GM19099 (cell line): Measurements from ENCODE around the gene FN1.

Experiments used
- POLR2A ChIP-seq: IDR thresholded peaks from 3 replicates; pipeline ENCODE4 v1.6.1; 2011; ENCODE audit warnings: low read depth; ENCODE audit not compliant: insufficient read length; ENCODE audit errors: extremely low read depth

FN1 gene

GRCh38 chr2:215405722-215406581, 29.9 kb downstream of the FN1 start:
- TF ChIP-seq POLR2A, result no peak

- no peak for TF ChIP-seq POLR2A
Measured at GRCh38 chr2:215404348-215405012, 31.4 kb downstream of the FN1 start.

- TF ChIP-seq POLR2A, result no peak
Measured at GRCh38 chr2:215403441-215404347, 32.2 kb downstream of the FN1 start.

DNA sequence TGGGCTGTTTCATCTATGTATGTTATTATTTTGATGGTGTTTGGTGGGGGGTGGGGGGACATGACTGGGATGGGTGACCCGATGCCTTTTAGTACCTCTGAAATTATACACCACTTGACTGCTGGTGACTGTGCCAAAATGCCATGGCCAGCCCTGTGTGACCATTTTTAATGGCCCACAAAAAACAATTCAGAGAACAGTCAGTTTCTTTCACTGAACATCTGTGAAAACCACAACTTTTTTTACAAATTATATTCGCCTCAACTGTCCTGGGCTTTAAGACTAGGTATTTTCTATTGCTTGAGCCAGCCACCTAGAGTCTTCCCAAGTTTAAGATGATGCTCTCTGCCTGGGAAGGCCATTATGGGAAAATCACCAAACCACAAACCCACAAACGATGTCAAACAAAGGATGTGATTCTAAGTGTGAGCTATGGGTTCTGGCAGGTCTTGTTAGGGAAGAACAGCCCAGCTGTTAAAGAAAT, 33.9 kb downstream of the FN1 start:
- no peak for TF ChIP-seq POLR2A

DNA sequence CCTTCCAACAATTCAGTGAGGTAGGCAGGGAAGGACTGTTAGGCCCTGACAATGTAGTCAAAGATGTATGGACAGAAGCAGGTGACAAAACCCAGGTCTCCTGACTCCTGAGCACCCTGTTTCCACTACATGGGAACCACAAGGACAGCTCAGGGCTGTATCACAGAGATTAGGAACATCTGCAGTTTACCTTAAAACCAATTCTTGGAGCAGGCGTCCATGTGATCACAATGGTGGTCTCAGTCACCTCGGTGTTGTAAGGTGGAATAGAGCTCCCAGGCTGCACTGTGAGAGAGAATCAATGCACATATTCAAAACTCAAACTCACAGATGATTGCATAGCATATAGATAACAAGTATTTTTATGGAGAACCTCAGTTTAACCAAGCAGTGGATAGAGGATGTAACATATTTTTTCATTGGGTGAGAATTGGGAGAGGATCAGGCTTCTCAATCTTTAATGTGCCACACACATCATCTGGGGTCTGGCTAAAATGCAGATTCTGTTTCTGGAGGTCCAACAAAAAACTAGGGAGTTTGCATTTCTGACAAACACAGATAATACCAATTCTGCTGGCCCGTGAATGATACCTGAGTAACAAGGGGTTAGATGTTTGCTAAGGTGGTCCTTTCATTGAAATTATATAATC, 36.7 kb downstream of the FN1 start:
- no peak for TF ChIP-seq POLR2A

GRCh38 chr2:215397632-215398341, 38.1 kb downstream of the FN1 start:
- TF ChIP-seq POLR2A, result no peak

DNA sequence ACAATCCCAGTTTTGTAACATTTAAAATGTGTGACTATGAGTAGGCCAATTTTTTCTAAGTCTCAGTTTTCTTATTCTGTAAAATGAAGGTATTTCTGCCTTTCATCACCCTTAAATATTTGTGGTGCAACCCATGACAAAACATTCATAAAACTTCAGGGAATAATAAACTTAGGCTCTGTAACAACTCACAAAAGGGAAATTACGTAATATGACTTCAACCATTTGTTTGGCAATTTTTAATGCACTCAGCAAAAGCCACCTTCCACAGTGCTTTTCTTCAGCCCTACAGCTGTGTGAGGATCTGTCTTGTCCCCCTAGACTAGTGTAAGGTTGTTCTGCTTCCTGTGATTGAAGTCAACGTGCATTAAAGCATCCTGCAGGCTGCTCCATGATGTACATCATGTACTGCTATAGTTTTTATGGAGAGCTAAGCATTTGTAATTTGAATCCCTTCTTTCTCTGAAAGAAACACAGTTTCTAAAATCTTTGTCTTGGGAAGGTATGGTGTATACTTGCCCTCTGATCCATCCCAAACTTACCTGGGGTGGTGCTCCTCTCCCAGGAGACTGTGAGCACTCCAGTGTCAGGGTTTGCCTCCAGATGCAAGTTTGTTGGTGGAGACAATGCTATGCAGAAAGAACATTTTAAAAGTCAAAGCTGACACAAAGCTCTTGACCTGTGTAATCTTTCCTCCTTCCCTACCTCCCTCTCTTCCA, 39.1 kb downstream of the FN1 start:
- TF ChIP-seq POLR2A, result no peak

- no peak for TF ChIP-seq POLR2A
Measured at GRCh38 chr2:215395687-215396460, 40.0 kb downstream of the FN1 start.

DNA sequence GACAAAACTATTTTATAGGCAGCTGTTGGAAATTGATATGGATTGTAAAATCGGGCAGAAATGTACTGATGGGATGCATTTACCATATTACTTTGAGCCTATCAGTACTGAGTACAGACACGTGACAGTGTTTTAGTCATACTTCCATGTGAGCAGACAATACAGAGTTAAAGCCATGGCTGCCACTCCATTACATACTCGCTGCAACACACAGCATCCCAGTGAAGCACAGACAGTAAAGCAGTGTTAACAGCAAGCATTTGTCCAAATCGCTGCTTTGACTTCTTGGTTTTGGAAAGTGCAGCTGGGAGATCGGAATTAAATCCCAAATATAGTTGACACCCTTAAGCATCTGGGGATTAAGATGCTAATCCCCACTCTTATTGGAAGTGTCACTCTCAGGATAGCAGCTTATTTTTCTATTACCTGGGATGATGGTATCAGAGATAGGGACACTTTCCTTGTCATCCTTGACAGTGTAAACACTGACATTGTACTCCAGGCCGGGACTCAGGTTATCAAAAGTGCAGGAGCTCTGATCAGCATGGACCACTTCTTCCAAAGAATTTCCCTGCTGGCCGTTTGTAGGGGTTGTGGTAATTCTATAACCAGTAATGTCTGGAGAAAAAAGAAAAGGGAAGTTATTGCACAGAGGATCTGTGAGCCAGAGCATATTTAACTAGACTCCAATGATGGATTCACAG, 41.6 kb downstream of the FN1 start:
- no peak for TF ChIP-seq POLR2A

GRCh38 chr2:215392687-215393270, 43.1 kb downstream of the FN1 start:
- TF ChIP-seq POLR2A, result no peak

DNA sequence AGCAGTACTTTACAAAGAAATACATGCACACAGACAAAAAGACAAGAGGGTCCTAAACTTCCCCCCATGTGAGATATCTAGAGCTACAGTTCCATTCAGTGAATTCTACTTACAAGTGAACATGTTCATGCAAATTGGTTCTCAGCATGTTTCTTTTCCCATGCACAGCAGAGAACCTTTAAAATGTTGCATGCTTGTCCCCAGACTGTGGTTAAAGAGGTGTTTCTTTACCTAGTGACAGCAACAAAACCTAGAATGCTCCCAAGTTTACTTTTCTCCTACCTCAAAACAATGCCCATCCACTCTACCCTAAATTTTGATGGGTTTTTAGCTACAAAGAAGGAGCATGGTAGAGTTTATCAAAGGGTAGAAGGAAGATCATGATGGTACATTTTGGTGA, 43.7 kb downstream of the FN1 start:
- no peak for TF ChIP-seq POLR2A

DNA sequence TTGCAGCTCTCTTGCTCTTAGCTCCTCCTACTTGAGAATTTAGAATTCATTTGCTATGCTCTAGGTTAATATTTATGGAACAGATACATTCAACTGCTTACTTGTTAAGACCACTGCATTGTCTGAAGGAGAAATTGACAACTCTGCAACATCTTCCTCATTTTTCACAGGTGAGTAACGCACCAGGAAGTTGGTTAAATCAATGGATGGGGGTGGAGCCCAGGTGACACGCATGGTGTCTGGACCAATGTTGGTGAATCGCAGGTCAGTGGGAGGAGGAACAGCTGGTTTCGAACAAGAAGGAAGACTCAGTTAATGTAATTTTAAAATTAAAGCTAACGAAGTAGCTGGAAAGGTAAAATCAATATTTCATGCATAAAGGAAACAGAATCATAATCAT, 44.3 kb downstream of the FN1 start:
- TF ChIP-seq POLR2A, result no peak
